GM23338 (cell line): ENCODE results near the gene EZH1. TPM values are rescaled to one million over a fixed set of nuclear protein-coding genes. Genes with fewer than 3 reads are reported as not detected.

Experiments
- ATAC-seq: fragments of 200-7000 bp; cut with Tn5 transposase; 3 replicates; pipeline ENCODE4 v1.9.1; 2020
- DNase-seq: peaks from one replicate; pipeline ENCODE4 v3.0.0-alpha.2; 2015; ENCODE audit warnings: low spot score
- H2AFZ ChIP-seq: fragments of 200-600 bp; sonication (generic); 2 replicates; pipeline ENCODE4 v1.8.0; 2016; ENCODE audit warnings: antibody characterized with exemption, mild to moderate bottlenecking, moderate library complexity
- H3F3A ChIP-seq: fragments of 200-600 bp; sonication (generic); replicated peaks from 2 replicates; pipeline ENCODE4 v1.8.0; 2017; ENCODE audit warnings: antibody characterized with exemption, mixed run types, low read depth
- H3K27ac ChIP-seq: fragments of 200-600 bp; sonication (generic); 2 replicates; pipeline ENCODE4 v1.6.1; 2016; ENCODE audit warnings: low read depth
- H3K27me3 ChIP-seq: fragments of 200-600 bp; sonication (generic); 2 replicates; pipeline ENCODE4 v1.8.0; 2016; ENCODE audit warnings: mild to moderate bottlenecking, mixed run types, moderate library complexity; ENCODE audit not compliant: insufficient read depth
- H3K36me3 ChIP-seq: fragments of 200-600 bp; sonication (generic); 2 replicates; pipeline ENCODE4 v1.8.0; 2016; ENCODE audit warnings: mild to moderate bottlenecking; ENCODE audit not compliant: insufficient read depth
- H3K4me1 ChIP-seq: fragments of 200-600 bp; sonication (generic); 2 replicates; pipeline ENCODE4 v1.8.0; 2016; ENCODE audit warnings: mild to moderate bottlenecking, moderate library complexity; ENCODE audit not compliant: insufficient read depth
- H3K4me2 ChIP-seq: fragments of 200-600 bp; sonication (generic); 2 replicates; pipeline ENCODE4 v1.7.1; 2017; ENCODE audit warnings: mixed run types
- H3K4me3 ChIP-seq: fragments of 200-600 bp; sonication (generic); 2 replicates; pipeline ENCODE4 v1.6.1; 2016; ENCODE audit warnings: mixed run types
- H3K79me2 ChIP-seq: fragments of 200-600 bp; sonication (generic); replicated peaks from 2 replicates; pipeline ENCODE4 v1.8.0; 2017; ENCODE audit warnings: mild to moderate bottlenecking; ENCODE audit not compliant: insufficient read depth
- H3K9me2 ChIP-seq: fragments of 200-600 bp; sonication (generic); 2 replicates; pipeline ENCODE4 v1.8.0; 2017; ENCODE audit not compliant: insufficient read depth
- H4K20me1 ChIP-seq: fragments of 200-600 bp; sonication (generic); replicated peaks from 2 replicates; pipeline ENCODE4 v1.8.0; 2017; ENCODE audit warnings: mild to moderate bottlenecking; ENCODE audit not compliant: insufficient read depth
- H3K27ac Mint-ChIP-seq: 2 replicates; pipeline ENCODE4 v1.8.0; 2020; ENCODE audit warnings: inconsistent platforms, mild to moderate bottlenecking, moderate library complexity, mixed read lengths
- H3K27me3 Mint-ChIP-seq: 3 replicates; pipeline ENCODE4 v1.8.0; 2022; ENCODE audit warnings: low read depth, mild to moderate bottlenecking, moderate library complexity, mixed read lengths, inconsistent platforms; ENCODE audit not compliant: insufficient read depth, poor library complexity
- H3K36me3 Mint-ChIP-seq: 3 replicates; pipeline ENCODE4 v1.8.0; 2021; ENCODE audit warnings: low read depth, mild to moderate bottlenecking, inconsistent platforms, moderate library complexity, mixed read lengths
- H3K4me1 Mint-ChIP-seq: 3 replicates; pipeline ENCODE4 v1.8.0; 2020; ENCODE audit warnings: mild to moderate bottlenecking, inconsistent platforms, mixed read lengths
- H3K4me3 Mint-ChIP-seq: 3 replicates; pipeline ENCODE4 v1.8.0; 2021; ENCODE audit warnings: moderate library complexity, mild to moderate bottlenecking, inconsistent platforms, mixed read lengths
- H3K9me3 Mint-ChIP-seq: 3 replicates; pipeline ENCODE4 v1.8.0; 2020; ENCODE audit warnings: moderate library complexity, mild to moderate bottlenecking, inconsistent platforms, mixed read lengths
- CREB1 ChIP-seq: fragments of 250-450 bp; sonication (Bioruptor Pico); IDR thresholded peaks from 2 replicates; pipeline ENCODE4 v1.5.0; 2020; ENCODE audit warnings: low read depth, mild to moderate bottlenecking, moderate library complexity
- CTCF ChIP-seq, 2 experiments: fragments of 200-600 bp in 1 of 2; sonication (generic) in 1 of 2; conservative IDR thresholded peaks; 2 replicates each; pipeline versions ENCODE4 v1.5.1 to v1.6.1; 2016 to 2017; ENCODE audit warnings: antibody characterized with exemption in 2 of 2, low read depth in 2 of 2, mild to moderate bottlenecking in 2 of 2, moderate library complexity in 1 of 2
- EZH2 ChIP-seq: fragments of 200-600 bp; sonication (generic); IDR thresholded peaks from one replicate; pipeline ENCODE4 v1.8.0; 2017; ENCODE audit warnings: antibody characterized with exemption, mild to moderate bottlenecking, low read depth; ENCODE audit not compliant: unreplicated experiment
- EZH2phosphoT487 ChIP-seq: fragments of 200-600 bp; sonication (generic); IDR thresholded peaks from one replicate; pipeline ENCODE4 v1.8.1; 2018; ENCODE audit warnings: antibody characterized with exemption; ENCODE audit not compliant: unreplicated experiment
- JUNB ChIP-seq: IDR thresholded peaks from one replicate; pipeline ENCODE4 v1.6.1; 2016; ENCODE audit warnings: antibody characterized with exemption; ENCODE audit not compliant: unreplicated experiment
- NANOG ChIP-seq: IDR thresholded peaks from 2 replicates; pipeline ENCODE4 v1.6.1; 2016; ENCODE audit warnings: antibody characterized with exemption, borderline replicate concordance
- POLR2AphosphoS5 ChIP-seq: IDR thresholded peaks from 2 replicates; pipeline ENCODE4 v1.6.1; 2016; ENCODE audit warnings: antibody characterized with exemption, low read depth
- STAT1 ChIP-seq: IDR thresholded peaks from one replicate; pipeline ENCODE4 v1.6.1; 2016; ENCODE audit warnings: antibody characterized with exemption; ENCODE audit not compliant: unreplicated experiment
- ZNF114 ChIP-seq: fragments of 250-450 bp; sonication (Bioruptor Pico); IDR thresholded peaks from 2 replicates; pipeline ENCODE4 v1.5.0; 2020; ENCODE audit warnings: mild to moderate bottlenecking, moderate library complexity
- ZNF331 ChIP-seq: fragments of 250-450 bp; sonication (Bioruptor Pico); IDR thresholded peaks from 2 replicates; pipeline ENCODE4 v1.5.0; 2020; ENCODE audit warnings: low read depth, mild to moderate bottlenecking, moderate library complexity
- polyA plus RNA-seq: library from polyadenylated mRNA; unstranded; fragments of >200 nt; fragmentation: Nextera tagmentation; extraction: Ambion mirVana; gene quantifications from 2 replicates; pipeline ENCODE4 v1.2.1, GENCODE V29; 2016
- total RNA-seq: library from RNA; depleted of rRNA; stranded (reverse); fragments of >200 nt; shearing (Covaris generic); gene quantifications from 2 replicates; pipeline ENCODE4 v1.2.3, GENCODE V29; 2014
- TF ChIP-seq, protein P1 (sequence below): IDR thresholded peaks from 2 replicates; pipeline ENCODE4 v1.6.1; 2016; ENCODE audit warnings: antibody characterized with exemption
- TF ChIP-seq, protein P2 (sequence below): IDR thresholded peaks from one replicate; pipeline ENCODE4 v1.6.1; 2018; ENCODE audit warnings: antibody characterized with exemption; ENCODE audit not compliant: unreplicated experiment

Gene EZH1
- total and polyA plus RNA-seq, 2 experiments from 2014 or later = 16.9 to 18.0 TPM

- peak overlapping the region; percentile 77 for H3K4me3 ChIP-seq
- H3K27ac ChIP-seq = no peak overlapping the region
- peak overlapping the region; percentile 96 for H3K4me2 ChIP-seq
- Mint-ChIP-seq H3K36me3 (peaks cover 38% of the 10 kb centered on the region), H3K27ac (no peak overlapping the region), H3K4me3 (peak overlapping the region; percentile 67), H3K27me3 (peaks cover 63% of the 10 kb centered on the region), H3K4me1 (peaks cover 49% of the 10 kb centered on the region), H3K9me3 (no peaks in the 10 kb centered on the region)
- no peak overlapping the region for H2AFZ ChIP-seq
- peaks cover 34% of the 10 kb centered on the region for H3F3A ChIP-seq
- H3K4me1 ChIP-seq = peaks cover 38% of the 10 kb centered on the region
- peaks cover 7% of the 10 kb centered on the region; the same call in 1 of the 2 replicates for H3K79me2 ChIP-seq
- no peaks in the 10 kb centered on the region; the same call in 1 of the 2 replicates for H3K36me3 ChIP-seq
- ATAC-seq (peak; percentile 0; the same call in 2 of the 3 replicates), DNase-seq (peak; percentile 63)
- H4K20me1 ChIP-seq = 0 out of 2 replicates have a peak, but pooled peaks cover 12% of the 10 kb centered on the region
- TF ChIP-seq EZH2 = peak; percentile 20
- TF ChIP-seq, protein P1, sequence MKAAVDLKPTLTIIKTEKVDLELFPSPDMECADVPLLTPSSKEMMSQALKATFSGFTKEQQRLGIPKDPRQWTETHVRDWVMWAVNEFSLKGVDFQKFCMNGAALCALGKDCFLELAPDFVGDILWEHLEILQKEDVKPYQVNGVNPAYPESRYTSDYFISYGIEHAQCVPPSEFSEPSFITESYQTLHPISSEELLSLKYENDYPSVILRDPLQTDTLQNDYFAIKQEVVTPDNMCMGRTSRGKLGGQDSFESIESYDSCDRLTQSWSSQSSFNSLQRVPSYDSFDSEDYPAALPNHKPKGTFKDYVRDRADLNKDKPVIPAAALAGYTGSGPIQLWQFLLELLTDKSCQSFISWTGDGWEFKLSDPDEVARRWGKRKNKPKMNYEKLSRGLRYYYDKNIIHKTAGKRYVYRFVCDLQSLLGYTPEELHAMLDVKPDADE = no peak
- H3K27me3 ChIP-seq = peaks cover 63% of the 10 kb centered on the region
- H3K9me2 ChIP-seq = no peaks in the 10 kb centered on the region
These were observed 72.8 kb downstream of the EZH1 start for GRCh38 chr17:42672038-42672437.

- peaks cover 47% of the 10 kb centered on the region for H3K36me3 Mint-ChIP-seq
- peaks cover 50% of the 10 kb centered on the region for H3K4me1 Mint-ChIP-seq
- Histone ChIP-seq H3F3A (peaks cover 34% of the 10 kb centered on the region), H3K4me1 (peaks cover 38% of the 10 kb centered on the region), H3K27ac (no peak overlapping the region), H4K20me1 (0 out of 2 replicates have a peak, but pooled peaks cover 14% of the 10 kb centered on the region), H3K27me3 (peaks cover 60% of the 10 kb centered on the region), H3K36me3 (no peaks in the 10 kb centered on the region; the same call in 1 of the 2 replicates), H2AFZ (no peak overlapping the region), H3K79me2 (peaks cover 6% of the 10 kb centered on the region; the same call in 1 of the 2 replicates), H3K4me3 (peak overlapping the region; percentile 77), H3K4me2 (peak overlapping the region; percentile 96), H3K9me2 (no peaks in the 10 kb centered on the region)
- H3K27ac Mint-ChIP-seq = no peak overlapping the region
- peak; percentile 14 for ATAC-seq
- peaks cover 60% of the 10 kb centered on the region for H3K27me3 Mint-ChIP-seq
- H3K9me3 Mint-ChIP-seq = no peaks in the 10 kb centered on the region
- peak overlapping the region; percentile 67 for H3K4me3 Mint-ChIP-seq
- DNase-seq = peak; percentile 52
- TF ChIP-seq EZH2 (no peak), NANOG (no peak), STAT1 (no peak), POLR2AphosphoS5 (no peak; the same call in 1 of the 2 replicates), CTCF (conservative IDR thresholded peaks at IDR 0.05; ENCODE audit: low read depth in 2 of 2) (no peak), ZNF331 (CRISPR knock-in tag) (no peak), EZH2phosphoT487 (no peak), CREB1 (no peak), JUNB (no peak), ZNF114 (no peak)
- TF ChIP-seq, protein P1 = no peak
- TF ChIP-seq, protein P2, sequence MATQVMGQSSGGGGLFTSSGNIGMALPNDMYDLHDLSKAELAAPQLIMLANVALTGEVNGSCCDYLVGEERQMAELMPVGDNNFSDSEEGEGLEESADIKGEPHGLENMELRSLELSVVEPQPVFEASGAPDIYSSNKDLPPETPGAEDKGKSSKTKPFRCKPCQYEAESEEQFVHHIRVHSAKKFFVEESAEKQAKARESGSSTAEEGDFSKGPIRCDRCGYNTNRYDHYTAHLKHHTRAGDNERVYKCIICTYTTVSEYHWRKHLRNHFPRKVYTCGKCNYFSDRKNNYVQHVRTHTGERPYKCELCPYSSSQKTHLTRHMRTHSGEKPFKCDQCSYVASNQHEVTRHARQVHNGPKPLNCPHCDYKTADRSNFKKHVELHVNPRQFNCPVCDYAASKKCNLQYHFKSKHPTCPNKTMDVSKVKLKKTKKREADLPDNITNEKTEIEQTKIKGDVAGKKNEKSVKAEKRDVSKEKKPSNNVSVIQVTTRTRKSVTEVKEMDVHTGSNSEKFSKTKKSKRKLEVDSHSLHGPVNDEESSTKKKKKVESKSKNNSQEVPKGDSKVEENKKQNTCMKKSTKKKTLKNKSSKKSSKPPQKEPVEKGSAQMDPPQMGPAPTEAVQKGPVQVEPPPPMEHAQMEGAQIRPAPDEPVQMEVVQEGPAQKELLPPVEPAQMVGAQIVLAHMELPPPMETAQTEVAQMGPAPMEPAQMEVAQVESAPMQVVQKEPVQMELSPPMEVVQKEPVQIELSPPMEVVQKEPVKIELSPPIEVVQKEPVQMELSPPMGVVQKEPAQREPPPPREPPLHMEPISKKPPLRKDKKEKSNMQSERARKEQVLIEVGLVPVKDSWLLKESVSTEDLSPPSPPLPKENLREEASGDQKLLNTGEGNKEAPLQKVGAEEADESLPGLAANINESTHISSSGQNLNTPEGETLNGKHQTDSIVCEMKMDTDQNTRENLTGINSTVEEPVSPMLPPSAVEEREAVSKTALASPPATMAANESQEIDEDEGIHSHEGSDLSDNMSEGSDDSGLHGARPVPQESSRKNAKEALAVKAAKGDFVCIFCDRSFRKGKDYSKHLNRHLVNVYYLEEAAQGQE = no peak
These were observed 73.8 kb downstream of the EZH1 start for GRCh38 chr17:42670789-42671657.
